OCI-LY1 (cell line): Measurements from ENCODE around the gene PGA4.
"Not testable (repeated sequence)": the region's sequence is repeated elsewhere in the genome, so short reads cannot be mapped to it uniquely, and the experiment has no call there.

Experiments
- H2AFZ ChIP-seq: fragments of 200-600 bp; sonication (generic), shearing (Covaris generic); 2 replicates; pipeline ENCODE4 v1.6.0; 2014; ENCODE audit warnings: antibody characterized with exemption, mild to moderate bottlenecking, low read length
- H3F3A ChIP-seq: fragments of 200-600 bp; sonication (generic), shearing (Covaris generic); 2 replicates; pipeline ENCODE4 v1.6.0; 2014; ENCODE audit warnings: mild to moderate bottlenecking, antibody characterized with exemption, low read length, moderate library complexity; ENCODE audit not compliant: insufficient read depth
- H3K27ac ChIP-seq: fragments of 200-600 bp; sonication (generic); 2 replicates; pipeline ENCODE4 v1.5.1; 2014; ENCODE audit warnings: low read length, mixed run types, mild to moderate bottlenecking, low read depth; ENCODE audit not compliant: poor library complexity, severe bottlenecking
- H3K27me3 ChIP-seq: fragments of 200-600 bp; sonication (generic); 2 replicates; pipeline ENCODE4 v1.6.0; 2014; ENCODE audit warnings: antibody characterized with exemption, mild to moderate bottlenecking, low read length, moderate library complexity; ENCODE audit not compliant: insufficient read depth
- H3K36me3 ChIP-seq: fragments of 200-600 bp; sonication (generic); 2 replicates; pipeline ENCODE4 v1.6.1; 2014; ENCODE audit warnings: mild to moderate bottlenecking, antibody characterized with exemption, low read length, moderate library complexity, mixed read lengths; ENCODE audit not compliant: insufficient read depth
- H3K4me1 ChIP-seq: fragments of 200-600 bp; sonication (generic); 2 replicates; pipeline ENCODE4 v1.5.1; 2014; ENCODE audit warnings: mild to moderate bottlenecking, low read length, moderate library complexity; ENCODE audit not compliant: insufficient read depth, severe bottlenecking
- H3K4me2 ChIP-seq: fragments of 200-600 bp; sonication (generic), shearing (Covaris generic); 2 replicates; pipeline ENCODE4 v1.6.1; 2014; ENCODE audit warnings: low read length
- H3K4me3 ChIP-seq: fragments of 200-600 bp; sonication (generic); 2 replicates; pipeline ENCODE4 v1.5.1; 2014; ENCODE audit warnings: low read length, low read depth, mild to moderate bottlenecking, mixed read lengths; ENCODE audit not compliant: poor library complexity, severe bottlenecking
- H3K79me2 ChIP-seq: fragments of 200-600 bp; shearing (Covaris generic); 2 replicates; pipeline ENCODE4 v1.6.1; 2016; ENCODE audit warnings: mixed run types, low read length, mixed read lengths; ENCODE audit not compliant: insufficient read depth
- H3K9ac ChIP-seq: fragments of 200-600 bp; sonication (generic), shearing (Covaris generic); 2 replicates; pipeline ENCODE4 v1.6.1; 2014; ENCODE audit warnings: mild to moderate bottlenecking, low read length, mixed read lengths
- H3K9me2 ChIP-seq: fragments of 200-600 bp; sonication (generic), shearing (Covaris generic); 2 replicates; pipeline ENCODE4 v1.6.1; 2014; ENCODE audit warnings: low read depth, mild to moderate bottlenecking, low read length, mixed read lengths
- H3K9me3 ChIP-seq: fragments of 200-600 bp; shearing (Covaris generic); 2 replicates; pipeline ENCODE4 v1.6.1; 2014; ENCODE audit warnings: low read length, mixed read lengths
- H4K20me1 ChIP-seq: fragments of 200-600 bp; sonication (generic), shearing (Covaris generic); 2 replicates; pipeline ENCODE4 v1.6.0; 2016; ENCODE audit warnings: mild to moderate bottlenecking, low read length; ENCODE audit not compliant: insufficient read depth
- CTCF ChIP-seq: fragments of 200-600 bp; sonication (generic), shearing (Covaris generic); IDR thresholded peaks from 2 replicates; pipeline ENCODE4 v1.5.1; 2017; ENCODE audit warnings: mild to moderate bottlenecking, antibody characterized with exemption, low read length, moderate library complexity, mixed read lengths
- EZH2 ChIP-seq: fragments of 200-600 bp; sonication (generic), shearing (Covaris generic); IDR thresholded peaks from 2 replicates; pipeline ENCODE4 v1.8.0; 2017; ENCODE audit warnings: borderline replicate concordance, mixed run types, mild to moderate bottlenecking, antibody characterized with exemption, low read length, moderate library complexity, mixed read lengths

The PGA4 gene

GRCh38 chr11:61198361-61198760 lies 23.8 kb upstream of the PGA4 start:
- no peaks in the 10 kb centered on the region for H3K9me2 ChIP-seq
- H3K9ac ChIP-seq, result no peak overlapping the region
- H4K20me1 ChIP-seq, result no peaks in the 10 kb centered on the region
- TF ChIP-seq CTCF, result no peak
- TF ChIP-seq EZH2, result no peak
- H3K36me3 ChIP-seq, result no peaks in the 10 kb centered on the region; the same call in 1 of the 2 replicates
- peaks cover 7% of the 10 kb centered on the region for H3K4me1 ChIP-seq
- no peak overlapping the region for H3K4me2 ChIP-seq
- no peak overlapping the region for H3K4me3 ChIP-seq
- no peak overlapping the region for H2AFZ ChIP-seq
- no peaks in the 10 kb centered on the region for H3F3A ChIP-seq
- H3K79me2 ChIP-seq, result no peaks in the 10 kb centered on the region
- peaks cover 7% of the 10 kb centered on the region; the same call in 1 of the 2 replicates for H3K27me3 ChIP-seq
- peaks cover 4% of the 10 kb centered on the region; the same call in 1 of the 2 replicates for H3K9me3 ChIP-seq
- H3K27ac ChIP-seq, result no peak overlapping the region

GRCh38 chr11:61198948-61199523 lies 23.1 kb upstream of the PGA4 start:
- H3K27me3 ChIP-seq, result peaks cover 7% of the 10 kb centered on the region; the same call in 1 of the 2 replicates
- no peaks in the 10 kb centered on the region for H3K9me2 ChIP-seq

GRCh38 chr11:61201476-61201875 lies 20.7 kb upstream of the PGA4 start:
- TF ChIP-seq CTCF, result no peak
- TF ChIP-seq EZH2, result no peak
- no peak overlapping the region for H2AFZ ChIP-seq
- no peaks in the 10 kb centered on the region for H4K20me1 ChIP-seq

More at GRCh38 chr11:61198948-61199523, 23.1 kb upstream of the PGA4 start:
- TF ChIP-seq CTCF (no peak), EZH2 (no peak)
- no peak overlapping the region for H3K4me3 ChIP-seq
- peaks cover 4% of the 10 kb centered on the region; the same call in 1 of the 2 replicates for H3K9me3 ChIP-seq
- H3K4me2 ChIP-seq, result no peak overlapping the region
- no peaks in the 10 kb centered on the region for H4K20me1 ChIP-seq
- H3K36me3 ChIP-seq, result no peaks in the 10 kb centered on the region; the same call in 1 of the 2 replicates
- H3K27ac ChIP-seq, result no peak overlapping the region
- no peaks in the 10 kb centered on the region for H3F3A ChIP-seq
- H3K79me2 ChIP-seq, result no peaks in the 10 kb centered on the region
- no peak overlapping the region for H2AFZ ChIP-seq
- H3K4me1 ChIP-seq, result peaks cover 7% of the 10 kb centered on the region
- H3K9ac ChIP-seq, result no peak overlapping the region

GRCh38 chr11:61202950-61203746 lies 19.0 kb upstream of the PGA4 start, which contains the start of gene PGA3:
PGA3 (plus strand) TSS chr11:61203515; CDS start chr11:61203565, 50 bp downstream.
- not testable (repeated sequence) for H3K4me3 ChIP-seq, H3K36me3 ChIP-seq, H3K9me2 ChIP-seq, H3K79me2 ChIP-seq, H3K27me3 ChIP-seq, H3K27ac ChIP-seq, H3K4me1 ChIP-seq, H3F3A ChIP-seq, H3K9me3 ChIP-seq, H3K9ac ChIP-seq, H4K20me1 ChIP-seq, H2AFZ ChIP-seq, H3K4me2 ChIP-seq

More at GRCh38 chr11:61201476-61201875, 20.7 kb upstream of the PGA4 start:
- peak overlapping the region; percentile 34; the same call in 1 of the 2 replicates for H3K4me2 ChIP-seq
- H3K9me3 ChIP-seq, result peaks cover 4% of the 10 kb centered on the region; the same call in 1 of the 2 replicates
- H3K27ac ChIP-seq, result no peak overlapping the region
- no peaks in the 10 kb centered on the region for H3F3A ChIP-seq
- no peak overlapping the region for H3K9ac ChIP-seq
- H3K36me3 ChIP-seq, result no peaks in the 10 kb centered on the region; the same call in 1 of the 2 replicates
- peaks cover 3% of the 10 kb centered on the region; the same call in 1 of the 2 replicates for H3K27me3 ChIP-seq
- peaks cover 7% of the 10 kb centered on the region for H3K4me1 ChIP-seq
- no peaks in the 10 kb centered on the region for H3K79me2 ChIP-seq
- H3K9me2 ChIP-seq, result no peaks in the 10 kb centered on the region
- no peak overlapping the region for H3K4me3 ChIP-seq

GRCh38 chr11:61203873-61204272 lies 18.3 kb upstream of the PGA4 start:
- H3F3A ChIP-seq, H3K9ac ChIP-seq: not testable (repeated sequence)

More at GRCh38 chr11:61203873-61204272, 18.3 kb upstream of the PGA4 start:
- not testable (repeated sequence) for H3K4me3 ChIP-seq, H3K9me2 ChIP-seq, H3K79me2 ChIP-seq, H3K4me2 ChIP-seq, H3K27ac ChIP-seq, H3K36me3 ChIP-seq, H4K20me1 ChIP-seq, H3K4me1 ChIP-seq, H3K9me3 ChIP-seq, H3K27me3 ChIP-seq, H2AFZ ChIP-seq
